ENCODE results near the gene CHD2. TPM values are rescaled to one million over a fixed set of nuclear protein-coding genes. Genes with fewer than 3 reads are reported as not detected.
"Not testable (repeated sequence)": the region's sequence is repeated elsewhere in the genome, so short reads cannot be mapped to it uniquely, and the experiment has no call there.

The CHD2 gene
- total and polyA plus RNA-seq, 4 donors = 13.9 to 90.2 (median 49.4) TPM

DNA sequence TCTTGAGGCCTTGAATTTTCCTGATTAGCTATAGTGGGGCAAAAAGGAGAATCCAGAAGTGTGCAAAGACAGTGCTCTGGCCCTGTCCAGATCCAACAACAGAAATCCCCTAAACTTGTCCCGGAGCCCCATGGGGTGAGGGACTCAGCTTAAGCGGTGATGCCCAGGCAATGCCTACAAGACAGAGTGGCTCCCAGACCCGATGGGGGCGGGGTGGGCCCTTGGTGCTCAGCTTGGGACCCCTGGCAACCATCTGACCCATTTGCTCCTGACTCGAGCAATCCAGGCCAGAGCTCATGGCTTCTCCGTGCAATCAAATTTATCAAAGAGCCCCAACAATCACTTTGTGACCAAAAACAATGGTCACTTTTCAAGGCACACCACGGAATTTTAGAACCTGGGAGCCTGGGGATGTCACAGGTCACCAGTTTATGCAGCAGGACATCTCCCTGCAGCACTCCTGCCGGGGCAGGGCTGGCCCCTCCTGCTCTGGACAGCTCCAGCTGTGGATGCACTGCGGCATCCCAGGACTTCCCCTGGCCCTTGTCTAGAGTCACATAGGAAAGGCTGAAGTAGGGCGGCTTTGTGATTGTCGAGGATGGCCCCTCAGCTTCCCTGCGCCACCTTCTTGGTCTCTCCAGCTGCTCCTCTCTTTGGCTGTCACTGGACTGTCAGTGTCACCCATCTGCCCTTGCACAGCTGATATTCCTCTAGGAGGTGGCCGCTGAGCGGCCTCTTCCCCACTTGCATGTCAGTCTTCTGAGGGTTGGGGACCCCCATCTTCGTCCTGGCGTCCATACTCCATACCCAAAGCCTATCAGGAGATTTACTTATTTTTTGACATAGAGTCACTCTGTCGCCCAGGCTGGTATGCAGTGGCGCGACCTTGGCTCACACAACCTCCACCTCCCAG, 160.5 kb downstream of the CHD2 start:
- H3K9me3 ChIP-seq (ENCODE audit: control insufficient read depth in 4 of 4, low read length in 3 of 4) = no peaks in the 10 kb centered on the region
- WGBS = 82% methylated on average over 19 of the region's 19 CpGs

DNA sequence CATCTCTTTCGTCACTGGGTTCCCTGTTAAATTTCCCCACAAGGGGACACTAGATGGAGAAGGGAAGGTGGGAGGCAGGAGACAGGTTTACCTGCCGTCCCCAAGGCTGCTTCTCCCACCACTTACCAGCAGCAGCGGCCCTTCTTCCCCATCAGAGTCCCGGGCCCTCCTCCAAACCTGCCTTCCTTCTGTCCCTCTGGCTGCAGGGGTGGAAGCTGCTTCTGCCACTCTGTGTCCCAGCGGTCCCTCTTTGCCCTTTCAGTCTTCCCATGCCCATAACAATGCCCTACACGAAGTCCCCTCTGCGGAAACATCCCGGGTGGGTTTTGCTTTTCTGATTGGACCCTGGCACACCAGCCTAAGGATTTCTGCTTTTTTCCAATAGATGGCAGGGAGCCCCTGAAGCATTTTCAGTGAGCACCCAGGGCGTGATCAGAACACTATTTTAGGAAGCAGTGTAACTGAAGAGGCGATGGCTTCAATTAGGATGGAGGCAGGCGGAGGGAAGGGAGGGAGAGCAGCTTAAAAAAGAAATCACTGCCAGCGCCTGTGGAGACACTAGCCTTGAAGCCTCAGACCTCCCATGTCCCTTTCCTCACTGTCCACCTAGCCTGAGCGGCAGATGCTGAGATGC, 162.6 kb downstream of the CHD2 start:
- H3K4me3 ChIP-seq (ENCODE audit: low read depth in 1 of 3, low read length in 3 of 3); H3K4me1 ChIP-seq (ENCODE audit: control insufficient read depth in 4 of 4, insufficient read depth in 4 of 4, low read length in 3 of 4); H3K9me3 ChIP-seq (ENCODE audit: control insufficient read depth in 4 of 4, low read length in 3 of 4); H3K36me3 ChIP-seq (ENCODE audit: control insufficient read depth in 4 of 4, insufficient read depth in 3 of 4, low read depth in 1 of 4, low read length in 3 of 4); H3K27ac ChIP-seq (ENCODE audit: low read depth in 1 of 2, low read length in 2 of 2); H3K27me3 ChIP-seq (ENCODE audit: control insufficient read depth in 4 of 4, insufficient read depth in 4 of 4, low read length in 3 of 4); H3K9ac ChIP-seq (ENCODE audit: low read depth in 1 of 2, low read length in 2 of 2); DNase-seq (ENCODE audit: low spot score): not testable (repeated sequence)
- WGBS = 56% methylated on average over 11 of the region's 13 CpGs

More for the DNA sequence above, 160.5 kb downstream of the CHD2 start:
- H3K36me3 ChIP-seq (ENCODE audit: control insufficient read depth in 4 of 4, insufficient read depth in 3 of 4, low read depth in 1 of 4, low read length in 3 of 4) = no peaks in the 10 kb centered on the region
- no peak for DNase-seq (ENCODE audit: low spot score)
- H3K4me1 ChIP-seq (ENCODE audit: control insufficient read depth in 4 of 4, insufficient read depth in 4 of 4, low read length in 3 of 4) = peaks cover 0 to 3% (median 1%) of the 10 kb centered on the region in 4 donors
- H3K27me3 ChIP-seq (ENCODE audit: control insufficient read depth in 4 of 4, insufficient read depth in 4 of 4, low read length in 3 of 4) = peaks cover 0 to 5% (median 0%) of the 10 kb centered on the region in 4 donors
- no peak overlapping the region for H3K4me3 ChIP-seq (ENCODE audit: low read depth in 1 of 3, low read length in 3 of 3)
- no peak overlapping the region for H3K9ac ChIP-seq (ENCODE audit: low read depth in 1 of 2, low read length in 2 of 2)
- no peak overlapping the region for H3K27ac ChIP-seq (ENCODE audit: low read depth in 1 of 2, low read length in 2 of 2)
- TF ChIP-seq YY1 (IDR thresholded peaks at IDR 0.05) (no peak), GABPA (IDR thresholded peaks at IDR 0.05 in 1 of 2, conservative IDR thresholded peaks at IDR 0.05 in 1 of 2) (no peak), RXRA (IDR thresholded peaks at IDR 0.05) (no peak), HNF4A (conservative IDR thresholded peaks at IDR 0.05) (no peak), HNF4G (IDR thresholded peaks at IDR 0.05) (no peak), SP1 (IDR thresholded peaks at IDR 0.05) (no peak), JUND (IDR thresholded peaks at IDR 0.05) (no peak), RAD21 (IDR thresholded peaks at IDR 0.05) (no peak), TAF1 (conservative IDR thresholded peaks at IDR 0.05) (no peak)
- TF ChIP-seq, protein P1, sequence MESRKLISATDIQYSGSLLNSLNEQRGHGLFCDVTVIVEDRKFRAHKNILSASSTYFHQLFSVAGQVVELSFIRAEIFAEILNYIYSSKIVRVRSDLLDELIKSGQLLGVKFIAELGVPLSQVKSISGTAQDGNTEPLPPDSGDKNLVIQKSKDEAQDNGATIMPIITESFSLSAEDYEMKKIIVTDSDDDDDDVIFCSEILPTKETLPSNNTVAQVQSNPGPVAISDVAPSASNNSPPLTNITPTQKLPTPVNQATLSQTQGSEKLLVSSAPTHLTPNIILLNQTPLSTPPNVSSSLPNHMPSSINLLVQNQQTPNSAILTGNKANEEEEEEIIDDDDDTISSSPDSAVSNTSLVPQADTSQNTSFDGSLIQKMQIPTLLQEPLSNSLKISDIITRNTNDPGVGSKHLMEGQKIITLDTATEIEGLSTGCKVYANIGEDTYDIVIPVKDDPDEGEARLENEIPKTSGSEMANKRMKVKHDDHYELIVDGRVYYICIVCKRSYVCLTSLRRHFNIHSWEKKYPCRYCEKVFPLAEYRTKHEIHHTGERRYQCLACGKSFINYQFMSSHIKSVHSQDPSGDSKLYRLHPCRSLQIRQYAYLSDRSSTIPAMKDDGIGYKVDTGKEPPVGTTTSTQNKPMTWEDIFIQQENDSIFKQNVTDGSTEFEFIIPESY (IDR thresholded peaks at IDR 0.05) = no peak
- TF ChIP-seq, protein P2, sequence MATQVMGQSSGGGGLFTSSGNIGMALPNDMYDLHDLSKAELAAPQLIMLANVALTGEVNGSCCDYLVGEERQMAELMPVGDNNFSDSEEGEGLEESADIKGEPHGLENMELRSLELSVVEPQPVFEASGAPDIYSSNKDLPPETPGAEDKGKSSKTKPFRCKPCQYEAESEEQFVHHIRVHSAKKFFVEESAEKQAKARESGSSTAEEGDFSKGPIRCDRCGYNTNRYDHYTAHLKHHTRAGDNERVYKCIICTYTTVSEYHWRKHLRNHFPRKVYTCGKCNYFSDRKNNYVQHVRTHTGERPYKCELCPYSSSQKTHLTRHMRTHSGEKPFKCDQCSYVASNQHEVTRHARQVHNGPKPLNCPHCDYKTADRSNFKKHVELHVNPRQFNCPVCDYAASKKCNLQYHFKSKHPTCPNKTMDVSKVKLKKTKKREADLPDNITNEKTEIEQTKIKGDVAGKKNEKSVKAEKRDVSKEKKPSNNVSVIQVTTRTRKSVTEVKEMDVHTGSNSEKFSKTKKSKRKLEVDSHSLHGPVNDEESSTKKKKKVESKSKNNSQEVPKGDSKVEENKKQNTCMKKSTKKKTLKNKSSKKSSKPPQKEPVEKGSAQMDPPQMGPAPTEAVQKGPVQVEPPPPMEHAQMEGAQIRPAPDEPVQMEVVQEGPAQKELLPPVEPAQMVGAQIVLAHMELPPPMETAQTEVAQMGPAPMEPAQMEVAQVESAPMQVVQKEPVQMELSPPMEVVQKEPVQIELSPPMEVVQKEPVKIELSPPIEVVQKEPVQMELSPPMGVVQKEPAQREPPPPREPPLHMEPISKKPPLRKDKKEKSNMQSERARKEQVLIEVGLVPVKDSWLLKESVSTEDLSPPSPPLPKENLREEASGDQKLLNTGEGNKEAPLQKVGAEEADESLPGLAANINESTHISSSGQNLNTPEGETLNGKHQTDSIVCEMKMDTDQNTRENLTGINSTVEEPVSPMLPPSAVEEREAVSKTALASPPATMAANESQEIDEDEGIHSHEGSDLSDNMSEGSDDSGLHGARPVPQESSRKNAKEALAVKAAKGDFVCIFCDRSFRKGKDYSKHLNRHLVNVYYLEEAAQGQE (IDR thresholded peaks at IDR 0.05) = no peak
- TF ChIP-seq, protein P3, sequence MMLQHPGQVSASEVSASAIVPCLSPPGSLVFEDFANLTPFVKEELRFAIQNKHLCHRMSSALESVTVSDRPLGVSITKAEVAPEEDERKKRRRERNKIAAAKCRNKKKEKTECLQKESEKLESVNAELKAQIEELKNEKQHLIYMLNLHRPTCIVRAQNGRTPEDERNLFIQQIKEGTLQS (IDR thresholded peaks at IDR 0.05) = no peak
- TF ChIP-seq, protein P4, sequence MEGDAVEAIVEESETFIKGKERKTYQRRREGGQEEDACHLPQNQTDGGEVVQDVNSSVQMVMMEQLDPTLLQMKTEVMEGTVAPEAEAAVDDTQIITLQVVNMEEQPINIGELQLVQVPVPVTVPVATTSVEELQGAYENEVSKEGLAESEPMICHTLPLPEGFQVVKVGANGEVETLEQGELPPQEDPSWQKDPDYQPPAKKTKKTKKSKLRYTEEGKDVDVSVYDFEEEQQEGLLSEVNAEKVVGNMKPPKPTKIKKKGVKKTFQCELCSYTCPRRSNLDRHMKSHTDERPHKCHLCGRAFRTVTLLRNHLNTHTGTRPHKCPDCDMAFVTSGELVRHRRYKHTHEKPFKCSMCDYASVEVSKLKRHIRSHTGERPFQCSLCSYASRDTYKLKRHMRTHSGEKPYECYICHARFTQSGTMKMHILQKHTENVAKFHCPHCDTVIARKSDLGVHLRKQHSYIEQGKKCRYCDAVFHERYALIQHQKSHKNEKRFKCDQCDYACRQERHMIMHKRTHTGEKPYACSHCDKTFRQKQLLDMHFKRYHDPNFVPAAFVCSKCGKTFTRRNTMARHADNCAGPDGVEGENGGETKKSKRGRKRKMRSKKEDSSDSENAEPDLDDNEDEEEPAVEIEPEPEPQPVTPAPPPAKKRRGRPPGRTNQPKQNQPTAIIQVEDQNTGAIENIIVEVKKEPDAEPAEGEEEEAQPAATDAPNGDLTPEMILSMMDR (IDR thresholded peaks at IDR 0.05; ENCODE audit: low read depth, low read length, missing input control) = no peak
